Measurements from ENCODE around the gene OVOL3.
A peak's percentile ranks its signal among the peaks of the same experiment; 100 is the strongest.
"Not testable (repeated sequence)": the region's sequence is repeated elsewhere in the genome, so short reads cannot be mapped to it uniquely, and the experiment has no call there.

OVOL3 gene

GRCh38 chr19:36113425-36113824 lies 2.5 kb downstream of the OVOL3 start:
- ATAC-seq (no peak), DNase-seq (no peak)
- peak overlapping the region; percentile 99 for H3K4me3 Mint-ChIP-seq
- H3K27me3 Mint-ChIP-seq = no peaks in the 10 kb centered on the region
- H3K9me3 Mint-ChIP-seq = no peaks in the 10 kb centered on the region
- H3K4me1 Mint-ChIP-seq = peaks cover 48% of the 10 kb centered on the region
- peak overlapping the region; percentile 27 to 99 for H3K27ac Mint-ChIP-seq

DNA sequence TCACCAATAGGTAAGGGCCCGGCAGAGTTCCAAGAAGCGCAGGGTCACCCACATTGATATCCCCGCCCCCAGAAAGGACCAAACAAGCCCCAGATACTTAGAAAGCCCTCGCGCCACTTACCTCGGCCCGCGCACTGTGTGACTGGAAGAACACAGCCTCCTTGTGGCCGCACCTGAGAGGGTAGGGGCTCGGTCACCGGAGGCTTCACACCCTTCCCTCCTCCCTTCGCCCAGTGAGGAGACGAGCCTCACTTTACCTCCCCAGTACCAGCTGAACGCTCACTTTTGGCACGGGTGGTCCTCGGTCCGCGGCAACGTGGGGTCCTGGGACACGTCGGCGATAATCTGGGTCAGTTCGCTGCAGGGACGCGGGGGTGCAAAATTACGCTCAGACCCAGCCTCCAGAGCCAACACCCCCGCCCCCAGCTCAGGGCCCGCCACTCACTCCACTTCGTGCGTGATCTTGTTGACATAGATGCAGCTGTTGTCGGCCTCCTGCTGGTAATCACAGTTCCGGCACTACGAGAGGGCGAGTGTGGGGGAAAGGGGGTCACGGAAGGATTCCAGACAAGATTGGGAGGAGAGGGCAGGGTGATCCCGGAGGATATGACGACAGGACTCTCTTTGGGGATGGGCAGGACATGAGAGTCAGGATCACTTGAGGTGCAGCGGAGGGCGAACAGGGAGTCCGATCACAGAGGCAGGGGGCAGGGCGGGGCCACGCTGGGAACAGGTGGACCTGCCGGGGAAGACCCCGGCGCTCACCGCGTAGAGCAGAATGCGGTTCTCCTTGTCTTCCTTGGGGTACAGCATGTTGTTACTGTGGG lies 3.2 kb downstream of the OVOL3 start:
- peak overlapping the region; percentile 99 for H3K4me3 Mint-ChIP-seq
- peak overlapping the region; percentile 97 to 99 for H3K27ac Mint-ChIP-seq
- peaks cover 48% of the 10 kb centered on the region for H3K4me1 Mint-ChIP-seq
- DNase-seq (peak in 1 of 2 donors; percentile 40), ATAC-seq (peak; percentile 0)
- H3K9me3 Mint-ChIP-seq = no peaks in the 10 kb centered on the region
- H3K27me3 Mint-ChIP-seq = no peaks in the 10 kb centered on the region

DNA sequence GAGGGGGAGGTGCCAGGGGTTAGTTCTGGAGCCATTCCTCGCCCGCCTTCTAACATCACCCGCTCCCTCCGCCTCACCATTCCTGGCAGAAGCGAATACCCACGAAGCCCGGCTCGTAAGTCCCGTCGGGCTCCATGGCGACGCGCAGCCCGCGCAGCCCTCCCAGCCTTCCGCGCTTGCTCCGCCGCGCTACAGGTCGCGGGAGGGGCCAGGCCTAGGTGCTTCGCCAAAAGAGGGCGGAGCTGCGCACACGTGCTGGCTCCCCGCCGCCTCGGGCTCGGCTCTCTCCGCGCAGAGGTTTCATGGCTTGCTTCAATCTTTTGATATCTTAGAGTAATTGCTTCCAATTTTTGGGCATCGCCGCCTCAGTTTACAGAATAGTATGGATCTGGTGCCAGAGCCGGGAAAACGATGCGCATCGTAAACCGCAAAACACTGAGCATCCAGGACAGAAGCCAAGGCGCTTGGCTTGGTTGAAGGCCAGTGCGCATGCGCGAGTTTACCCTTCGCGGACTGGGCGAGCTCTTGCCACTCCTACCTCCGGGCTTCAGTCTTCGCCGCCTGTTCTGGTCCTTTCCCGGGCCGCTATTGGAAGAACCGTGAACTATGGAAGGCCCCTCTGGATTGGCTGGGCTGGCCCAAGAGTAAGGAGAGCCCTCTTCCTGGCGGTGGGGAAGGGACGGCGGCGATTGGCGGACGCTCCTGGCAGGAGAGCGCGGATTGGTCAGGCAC lies 3.9 kb downstream of the OVOL3 start, which contains the start of gene POLR2I:
Gene POLR2I, minus strand, starts transcription at position 155 of the 732 bp plus-strand sequence. Its CDS starts 19 bp downstream, at position 136.
- Mint-ChIP-seq H3K9me3 (no peaks in the 10 kb centered on the region), H3K4me1 (peaks cover 49% of the 10 kb centered on the region), H3K27me3 (no peaks in the 10 kb centered on the region), H3K27ac (peak within 1 kb of the TSS; percentile 97 to 99), H3K4me3 (peak within 1 kb of the TSS; percentile 99)
- peak; percentile 91 for ATAC-seq
- DNase-seq = peak; percentile 99

DNA sequence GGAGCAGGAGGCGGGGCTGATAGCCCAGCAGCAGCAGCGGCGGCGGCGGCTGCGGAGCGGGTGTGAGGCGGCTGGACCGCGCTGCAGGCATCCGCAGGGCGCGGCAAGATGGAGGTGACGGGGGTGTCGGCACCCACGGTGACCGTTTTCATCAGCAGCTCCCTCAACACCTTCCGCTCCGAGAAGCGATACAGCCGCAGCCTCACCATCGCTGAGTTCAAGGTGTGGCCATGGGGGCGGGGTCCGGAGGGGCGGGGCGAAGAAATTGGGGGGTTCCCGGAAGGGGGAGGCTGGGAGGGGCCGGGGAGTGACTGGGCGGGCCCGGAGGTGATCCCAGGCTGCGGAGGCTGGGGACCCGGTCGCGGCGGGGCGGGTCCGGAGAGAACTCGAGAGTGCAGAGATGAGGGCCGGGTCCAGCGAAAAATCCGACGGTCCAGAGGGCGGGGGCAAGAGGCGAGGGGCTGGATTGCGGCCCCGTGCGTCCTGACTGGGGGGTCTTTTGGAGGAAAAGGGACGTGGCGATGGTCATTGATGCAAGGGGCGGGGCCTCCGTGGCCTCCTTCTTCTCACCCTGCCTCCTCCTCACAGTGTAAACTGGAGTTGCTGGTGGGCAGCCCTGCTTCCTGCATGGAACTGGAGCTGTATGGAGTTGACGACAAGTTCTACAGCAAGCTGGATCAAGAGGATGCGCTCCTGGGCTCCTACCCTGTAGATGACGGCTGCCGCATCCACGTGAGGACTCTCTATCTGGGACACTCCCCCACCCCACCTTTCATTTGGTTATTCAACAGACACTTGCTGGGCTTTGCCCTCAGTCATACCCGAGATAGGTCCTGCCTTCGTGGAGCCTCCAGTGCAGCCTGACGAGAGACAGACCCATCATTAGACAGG lies 4.8 kb downstream of the OVOL3 start, which contains the start of gene TBCB:
Gene TBCB, plus strand, starts transcription at position 16 of the 891 bp plus-strand sequence. Its CDS starts 93 bp downstream, at position 109.
- DNase-seq (no peak), ATAC-seq (peak; percentile 67)
- H3K27me3 Mint-ChIP-seq = no peaks in the 10 kb centered on the region
- H3K9me3 Mint-ChIP-seq = no peaks in the 10 kb centered on the region
- H3K27ac Mint-ChIP-seq = peak within 1 kb of the TSS; percentile 97 to 99
- H3K4me3 Mint-ChIP-seq = peak within 1 kb of the TSS; percentile 99
- H3K4me1 Mint-ChIP-seq = peaks cover 57% of the 10 kb centered on the region

GRCh38 chr19:36116344-36116637 lies 5.3 kb downstream of the OVOL3 start:
- peak overlapping the region; percentile 99 for H3K4me3 Mint-ChIP-seq
- no peak for ATAC-seq
- no peaks in the 10 kb centered on the region for H3K27me3 Mint-ChIP-seq
- H3K27ac Mint-ChIP-seq = no peak overlapping the region
- peaks cover 58% of the 10 kb centered on the region for H3K4me1 Mint-ChIP-seq
- no peaks in the 10 kb centered on the region for H3K9me3 Mint-ChIP-seq
- no peak for DNase-seq

DNA sequence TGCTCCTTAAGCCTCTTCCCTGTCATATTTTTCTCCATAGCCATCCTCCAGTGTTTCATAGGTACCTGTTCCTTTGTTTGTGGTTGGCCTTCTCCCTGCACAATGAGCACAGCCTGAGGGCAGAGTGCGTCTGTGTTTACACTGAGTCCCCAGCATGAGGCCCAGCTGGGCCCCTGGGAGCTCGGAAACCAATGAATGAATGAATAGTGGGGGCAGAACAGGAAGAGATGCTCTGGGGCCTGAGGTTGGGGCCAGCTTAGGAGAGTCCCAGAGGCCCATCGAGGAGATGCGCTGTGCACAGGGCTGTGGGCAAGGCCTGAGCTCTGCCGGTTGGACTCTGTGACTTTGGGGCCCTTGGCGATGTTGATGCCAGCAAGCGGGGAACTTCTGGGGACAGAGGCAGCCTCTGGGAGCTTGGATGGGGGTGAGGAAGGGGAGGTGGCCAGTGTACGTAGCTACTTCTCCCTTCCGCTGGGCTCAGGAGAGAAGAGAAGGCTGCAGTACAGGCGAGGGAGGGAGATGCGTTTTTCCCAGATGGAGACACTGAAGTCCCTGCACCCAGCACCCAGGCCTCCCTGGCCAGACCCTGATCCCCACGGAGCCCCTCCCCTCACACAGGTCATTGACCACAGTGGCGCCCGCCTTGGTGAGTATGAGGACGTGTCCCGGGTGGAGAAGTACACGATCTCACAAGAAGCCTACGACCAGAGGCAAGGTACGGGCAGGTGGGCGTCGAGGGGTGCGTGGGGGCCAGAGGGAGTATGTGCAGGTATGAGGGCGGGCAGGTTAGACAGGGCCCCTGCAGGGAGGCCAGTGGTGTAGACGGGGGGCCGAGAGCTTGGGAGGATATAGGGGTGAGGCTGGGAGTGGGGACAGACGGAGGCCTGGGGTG lies 9.4 kb downstream of the OVOL3 start:
- Mint-ChIP-seq H3K27ac (peak overlapping the region in 1 of 2 donors; percentile 96), H3K4me1 (peaks cover 36% of the 10 kb centered on the region), H3K9me3 (no peaks in the 10 kb centered on the region), H3K4me3 (no peak overlapping the region), H3K27me3 (no peaks in the 10 kb centered on the region)
- DNase-seq (no peak), ATAC-seq (peak; percentile 45)

GRCh38 chr19:36120984-36121358 lies 10.0 kb downstream of the OVOL3 start:
- Mint-ChIP-seq H3K27ac (no peak overlapping the region), H3K27me3 (no peaks in the 10 kb centered on the region), H3K4me3 (no peak overlapping the region), H3K9me3 (no peaks in the 10 kb centered on the region), H3K4me1 (peaks cover 39% of the 10 kb centered on the region)
- DNase-seq (no peak), ATAC-seq (no peak)

DNA sequence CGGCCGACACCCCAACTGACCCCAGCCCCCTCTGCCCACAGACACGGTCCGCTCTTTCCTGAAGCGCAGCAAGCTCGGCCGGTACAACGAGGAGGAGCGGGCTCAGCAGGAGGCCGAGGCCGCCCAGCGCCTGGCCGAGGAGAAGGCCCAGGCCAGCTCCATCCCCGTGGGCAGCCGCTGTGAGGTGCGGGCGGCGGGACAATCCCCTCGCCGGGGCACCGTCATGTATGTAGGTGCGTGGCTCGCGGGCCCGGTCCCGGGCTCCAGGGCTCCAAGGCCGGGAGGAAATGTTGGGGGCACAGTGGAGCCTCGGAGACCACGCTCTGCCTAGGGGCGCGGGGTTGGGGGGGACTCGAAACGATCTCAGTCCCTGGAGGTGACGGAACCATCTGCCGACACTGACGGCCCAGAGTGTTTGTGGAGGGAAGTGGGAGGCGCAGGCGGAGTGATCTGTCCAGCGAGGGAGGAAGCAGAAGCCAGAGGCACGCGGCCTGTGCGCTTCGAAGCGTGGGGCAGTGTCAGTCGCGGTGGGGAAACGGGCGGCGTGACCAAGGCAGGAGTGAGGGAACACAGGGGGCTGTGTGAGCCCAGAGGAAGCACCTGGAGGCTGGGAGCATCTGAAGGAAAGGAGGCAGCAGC lies 10.7 kb downstream of the OVOL3 start:
- no peak for ATAC-seq
- H3K9me3 Mint-ChIP-seq = no peaks in the 10 kb centered on the region

DNA sequence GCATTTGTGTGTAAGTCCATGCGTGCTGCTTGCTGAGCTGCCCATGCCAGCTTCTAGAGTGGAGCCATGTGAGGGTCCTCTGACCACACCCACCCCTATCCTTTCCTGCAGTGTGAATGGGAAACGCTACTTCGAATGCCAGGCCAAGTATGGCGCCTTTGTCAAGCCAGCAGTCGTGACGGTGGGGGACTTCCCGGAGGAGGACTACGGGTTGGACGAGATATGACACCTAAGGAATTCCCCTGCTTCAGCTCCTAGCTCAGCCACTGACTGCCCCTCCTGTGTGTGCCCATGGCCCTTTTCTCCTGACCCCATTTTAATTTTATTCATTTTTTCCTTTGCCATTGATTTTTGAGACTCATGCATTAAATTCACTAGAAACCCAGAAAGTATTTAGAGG lies 14.6 kb downstream of the OVOL3 start:
- ATAC-seq = no peak
- Mint-ChIP-seq H3K9me3 (no peaks in the 10 kb centered on the region), H3K4me1 (peaks cover 26% of the 10 kb centered on the region), H3K4me3 (no peak overlapping the region), H3K27me3 (no peaks in the 10 kb centered on the region), H3K27ac (peak overlapping the region; percentile 38 to 44)
- DNase-seq = no peak

More for the DNA sequence above, 10.7 kb downstream of the OVOL3 start:
- no peak for DNase-seq
- H3K27me3 Mint-ChIP-seq = no peaks in the 10 kb centered on the region
- H3K4me1 Mint-ChIP-seq = peaks cover 33% of the 10 kb centered on the region
- H3K4me3 Mint-ChIP-seq = no peak overlapping the region
- no peak overlapping the region for H3K27ac Mint-ChIP-seq

- Mint-ChIP-seq H3K4me3 (peak overlapping the region; percentile 85 to 90), H3K27ac (peak overlapping the region; percentile 81 to 97), H3K4me1 (peaks cover 42% of the 10 kb centered on the region), H3K27me3 (no peaks in the 10 kb centered on the region), H3K9me3 (no peaks in the 10 kb centered on the region)
- no peak for ATAC-seq
- no peak for DNase-seq
These were observed 17.4 kb downstream of the OVOL3 start for GRCh38 chr19:36128392-36128736.

DNA sequence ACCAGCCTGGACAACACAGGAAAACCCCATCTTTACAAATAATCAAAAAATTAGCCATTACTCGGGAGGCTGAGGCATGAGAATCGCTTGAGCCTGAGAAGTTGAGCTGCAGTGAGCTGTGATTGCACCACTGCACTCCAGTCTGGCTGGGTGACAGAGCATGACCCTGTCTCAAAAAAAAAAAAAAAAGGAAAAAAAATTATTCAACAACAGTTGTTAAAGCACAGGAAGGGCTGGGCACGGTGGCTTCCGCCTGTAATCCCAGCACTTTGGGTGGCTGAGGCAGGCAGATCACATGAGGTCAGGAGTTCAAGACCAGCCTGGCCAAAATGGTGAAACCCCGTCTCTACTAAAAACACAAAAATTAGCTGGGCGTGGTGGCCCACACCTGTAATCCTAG lies 20.3 kb downstream of the OVOL3 start:
- not testable (repeated sequence) for H3K27me3 Mint-ChIP-seq, ATAC-seq, H3K27ac Mint-ChIP-seq, H3K9me3 Mint-ChIP-seq, DNase-seq, H3K4me3 Mint-ChIP-seq
- peaks cover 36% of the 10 kb centered on the region for H3K4me1 Mint-ChIP-seq

- not testable (repeated sequence) for ATAC-seq, H3K27ac Mint-ChIP-seq, H3K9me3 Mint-ChIP-seq, H3K4me3 Mint-ChIP-seq, DNase-seq
- Mint-ChIP-seq H3K27me3 (peaks cover 17% of the 10 kb centered on the region), H3K4me1 (peaks cover 34% of the 10 kb centered on the region)
These were observed 23.9 kb downstream of the OVOL3 start for GRCh38 chr19:36134867-36135266.

DNA sequence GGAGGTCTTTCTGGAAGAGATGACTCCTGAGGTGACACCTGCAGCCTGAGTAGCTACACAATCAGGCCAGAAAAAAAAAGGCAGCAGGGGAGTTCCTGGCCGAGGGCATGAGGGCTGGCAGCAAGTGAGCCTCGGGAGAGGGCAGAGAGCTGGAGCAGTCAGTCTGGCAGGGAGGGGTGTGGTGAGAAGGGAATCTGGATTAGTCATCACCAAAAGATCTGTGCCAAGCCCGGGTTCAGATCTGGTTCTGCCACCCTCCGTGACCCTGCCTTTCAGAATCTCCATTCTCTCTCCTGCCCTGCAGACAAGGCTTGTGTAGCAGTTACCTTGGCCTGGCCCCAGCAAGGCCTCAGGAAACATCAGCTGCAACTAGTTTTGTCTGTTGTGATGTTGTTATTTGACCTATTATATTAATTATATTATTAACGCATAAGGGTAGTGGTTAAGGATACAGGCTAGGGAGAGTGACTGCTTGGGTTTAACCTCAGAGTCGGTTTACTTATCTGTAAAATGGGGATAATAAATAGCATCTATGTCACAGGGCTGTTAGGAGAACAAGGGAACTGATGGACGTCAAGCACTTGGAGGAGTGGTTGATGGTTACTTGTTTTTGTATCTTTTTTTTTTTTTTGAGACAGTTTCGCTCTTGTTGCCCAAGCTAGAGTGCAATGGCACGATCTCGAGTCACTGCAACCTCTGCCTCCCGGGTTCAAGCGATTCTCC lies 26.2 kb downstream of the OVOL3 start:
- no peak for DNase-seq
- Mint-ChIP-seq H3K9me3 (peaks cover 0 to 5% of the 10 kb centered on the region in 2 donors), H3K4me3 (peak overlapping the region in 1 of 2 donors; percentile 28)

GRCh38 chr19:36139120-36139472 lies 28.2 kb downstream of the OVOL3 start:
- Mint-ChIP-seq H3K4me3 (peak overlapping the region; percentile 98), H3K27ac (peak overlapping the region; percentile 95 to 96), H3K9me3 (peaks cover 0 to 5% of the 10 kb centered on the region in 2 donors), H3K4me1 (peaks cover 37% of the 10 kb centered on the region), H3K27me3 (peaks cover 17% of the 10 kb centered on the region)
- DNase-seq (no peak), ATAC-seq (no peak)

More for the DNA sequence above, 26.2 kb downstream of the OVOL3 start:
- no peak for ATAC-seq
- Mint-ChIP-seq H3K27me3 (peaks cover 17% of the 10 kb centered on the region), H3K27ac (peak overlapping the region; percentile 16 to 48), H3K4me1 (peaks cover 40% of the 10 kb centered on the region)
